Measurements from ENCODE around the gene GPER1. TPM values are rescaled to one million over a fixed set of nuclear protein-coding genes. Genes with fewer than 3 reads are reported as not detected.
A peak's percentile ranks its signal among the peaks of the same experiment; 100 is the strongest.

Gene GPER1
- total and polyA plus RNA-seq, 12 donors, result 1.9 to 44.1 (median 20.1) TPM

DNA sequence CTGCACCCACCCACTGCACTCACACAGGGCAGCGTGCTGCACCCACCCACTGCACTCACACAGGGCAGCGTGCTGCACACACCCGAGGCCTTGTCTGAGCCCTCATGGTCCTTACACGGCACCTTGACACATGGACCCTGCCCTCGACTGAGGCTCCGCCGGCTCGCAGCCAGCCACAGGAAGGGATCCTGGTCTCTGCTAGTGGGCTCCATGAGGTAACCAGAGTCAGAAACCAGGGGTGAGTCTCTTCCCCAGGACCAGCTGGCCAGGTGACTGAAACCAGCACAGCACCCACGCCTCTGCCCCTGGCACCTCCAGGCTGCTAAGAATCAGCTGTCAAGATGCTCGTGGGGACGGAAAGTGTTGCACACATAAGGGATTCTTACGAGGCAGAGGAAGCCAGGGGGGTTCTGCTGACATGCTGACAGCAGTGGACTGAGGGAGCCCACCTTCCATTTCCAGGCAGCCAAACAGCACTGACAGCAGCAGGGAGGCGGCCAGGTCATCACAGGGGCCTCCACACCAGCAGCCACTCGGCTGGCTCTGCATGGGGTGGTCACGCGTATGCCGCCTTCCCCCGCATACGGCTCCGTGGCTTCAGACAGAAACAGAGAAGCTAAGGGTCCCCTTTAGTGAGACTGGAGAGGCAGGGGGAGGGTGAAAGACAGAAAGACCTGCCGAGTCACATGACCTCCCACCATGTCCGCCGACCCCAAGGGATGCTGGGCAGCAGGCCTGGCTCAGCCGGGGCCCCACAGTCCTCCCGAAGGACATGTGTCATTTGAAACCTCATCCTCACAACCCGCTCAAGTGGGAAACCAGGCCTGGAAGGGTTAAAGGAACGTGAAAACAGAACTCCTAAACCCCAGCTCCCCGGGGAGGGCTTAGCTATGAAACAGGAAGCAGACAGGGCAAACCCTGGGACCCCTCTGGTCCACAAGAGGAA lies 34.2 kb downstream of the GPER1 start:
- no peak overlapping the region for H3K4me3 ChIP-seq
- peak in 1 of 7 donors; percentile 10 for DNase-seq
- WGBS, 4 donors, result 82 to 88% (median 83%) methylated on average over 9 to 28 of the region's 28 CpGs
- H3K36me3 ChIP-seq (replicated peaks in 1 of 2), result no peaks in the 10 kb centered on the region
- no peak overlapping the region for H3K27ac ChIP-seq
- no peaks in the 10 kb centered on the region for H3K27me3 ChIP-seq
- no peaks in the 10 kb centered on the region for H3K9me3 ChIP-seq (replicated peaks in 1 of 3)
- no peak for TF ChIP-seq POLR2A (IDR thresholded peaks at IDR 0.05)
- intact Hi-C loops (cut with DNase I), result loop anchor here in 1 of 2 donors (5.0 kb wide), 1 partner anchor 40 kb away; no protein-coding TSS in a partner anchor
- H3K4me1 ChIP-seq (replicated peaks in 1 of 2), result peaks cover 0 to 14% of the 10 kb centered on the region in 2 donors

DNA sequence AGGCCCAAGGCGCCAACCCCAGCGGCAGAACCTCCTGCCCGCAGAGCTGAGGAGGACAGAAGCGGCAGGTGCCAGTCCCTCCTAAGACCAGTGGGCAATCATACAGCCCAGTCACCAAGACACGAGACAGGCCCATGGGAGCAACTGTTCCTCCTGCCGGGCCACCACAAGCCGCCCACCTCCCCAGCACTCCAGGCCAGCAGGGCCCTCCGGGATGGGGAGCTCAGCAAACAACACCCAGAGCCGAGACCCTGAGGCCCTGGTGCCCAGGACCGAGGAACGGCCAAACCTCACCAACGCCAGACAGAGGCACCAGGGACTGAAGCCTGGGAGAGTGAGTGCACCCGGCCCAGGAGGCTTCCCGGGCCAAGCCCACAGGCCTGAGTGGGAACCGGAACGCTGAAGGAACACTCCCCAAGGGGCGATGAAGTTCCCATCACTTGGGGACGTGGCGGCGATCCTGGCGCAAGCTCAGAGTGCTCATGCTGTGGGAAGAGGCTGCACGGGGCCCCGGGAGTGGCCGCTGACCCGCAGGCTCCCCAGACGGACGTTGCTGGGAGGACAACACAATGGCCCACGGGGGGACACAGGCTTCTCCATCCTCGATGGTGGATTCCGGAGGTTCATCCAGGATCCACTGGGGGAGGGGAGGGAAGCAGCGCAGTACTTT lies 35.1 kb downstream of the GPER1 start:
- H3K4me3 ChIP-seq, result no peak overlapping the region
- TF ChIP-seq, protein P1, sequence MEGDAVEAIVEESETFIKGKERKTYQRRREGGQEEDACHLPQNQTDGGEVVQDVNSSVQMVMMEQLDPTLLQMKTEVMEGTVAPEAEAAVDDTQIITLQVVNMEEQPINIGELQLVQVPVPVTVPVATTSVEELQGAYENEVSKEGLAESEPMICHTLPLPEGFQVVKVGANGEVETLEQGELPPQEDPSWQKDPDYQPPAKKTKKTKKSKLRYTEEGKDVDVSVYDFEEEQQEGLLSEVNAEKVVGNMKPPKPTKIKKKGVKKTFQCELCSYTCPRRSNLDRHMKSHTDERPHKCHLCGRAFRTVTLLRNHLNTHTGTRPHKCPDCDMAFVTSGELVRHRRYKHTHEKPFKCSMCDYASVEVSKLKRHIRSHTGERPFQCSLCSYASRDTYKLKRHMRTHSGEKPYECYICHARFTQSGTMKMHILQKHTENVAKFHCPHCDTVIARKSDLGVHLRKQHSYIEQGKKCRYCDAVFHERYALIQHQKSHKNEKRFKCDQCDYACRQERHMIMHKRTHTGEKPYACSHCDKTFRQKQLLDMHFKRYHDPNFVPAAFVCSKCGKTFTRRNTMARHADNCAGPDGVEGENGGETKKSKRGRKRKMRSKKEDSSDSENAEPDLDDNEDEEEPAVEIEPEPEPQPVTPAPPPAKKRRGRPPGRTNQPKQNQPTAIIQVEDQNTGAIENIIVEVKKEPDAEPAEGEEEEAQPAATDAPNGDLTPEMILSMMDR (IDR thresholded peaks at IDR 0.05), result no peak
- TF ChIP-seq POLR2A (IDR thresholded peaks at IDR 0.05), result no peak
- H3K27me3 ChIP-seq, result no peaks in the 10 kb centered on the region
- H3K36me3 ChIP-seq (replicated peaks in 1 of 2), result no peaks in the 10 kb centered on the region
- DNase-seq, result peak in 1 of 7 donors; percentile 13
- peaks cover 0 to 14% of the 10 kb centered on the region in 2 donors for H3K4me1 ChIP-seq (replicated peaks in 1 of 2)
- WGBS, 4 donors, result 78 to 98% (median 81%) methylated on average over 9 to 31 of the region's 31 CpGs
- peak overlapping the region in 2 of 5 donors; percentile 71 to 86 for H3K27ac ChIP-seq
- H3K9me3 ChIP-seq (replicated peaks in 1 of 3), result no peaks in the 10 kb centered on the region
- intact Hi-C loops (cut with DNase I), result loop anchor here in 1 of 2 donors (5.0 kb wide), 1 partner anchor 41 kb away; no protein-coding TSS in a partner anchor

DNA sequence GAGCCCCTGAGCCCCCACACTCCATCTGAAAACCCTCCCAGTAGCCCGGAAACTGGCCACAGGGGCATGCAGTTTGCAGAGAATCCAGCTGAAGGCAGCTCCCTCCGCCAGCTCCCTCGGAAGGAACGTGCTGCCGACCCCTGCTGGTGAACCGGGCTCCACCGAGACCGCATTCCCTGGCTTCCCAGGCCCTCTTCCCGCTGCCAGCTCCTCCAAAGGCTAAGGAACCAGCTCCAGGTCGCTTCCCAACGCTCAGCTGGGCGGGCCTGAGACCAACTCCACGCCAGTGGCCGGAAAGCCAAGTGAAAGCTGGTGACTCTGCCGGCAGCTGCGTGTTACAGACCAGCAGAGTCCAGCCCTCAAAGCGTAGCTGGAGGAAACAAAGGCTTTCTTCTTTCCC lies 35.8 kb downstream of the GPER1 start:
- no peaks in the 10 kb centered on the region for H3K36me3 ChIP-seq (replicated peaks in 1 of 2)
- peak; percentile 62 to 90 (median 79) for DNase-seq
- 5 to 33% (median 25%) methylated on average over 9 to 17 of the region's 17 CpGs for WGBS, 4 donors
- peak in 1 of 2 donors; percentile 44 for TF ChIP-seq POLR2A (IDR thresholded peaks at IDR 0.05)
- TF ChIP-seq, protein P1 (IDR thresholded peaks at IDR 0.05), result peak; percentile 18 to 61 (median 50)
- intact Hi-C loops (cut with DNase I), result loop anchor here in 1 of 2 donors (5.0 kb wide), 1 partner anchor 41 kb away; no protein-coding TSS in a partner anchor
- peak overlapping the region in 4 of 5 donors; percentile 0 to 86 (median 46) for H3K27ac ChIP-seq
- H3K4me1 ChIP-seq (replicated peaks in 1 of 2), result peaks cover 0 to 14% of the 10 kb centered on the region in 2 donors
- H3K9me3 ChIP-seq (replicated peaks in 1 of 3), result no peaks in the 10 kb centered on the region
- no peaks in the 10 kb centered on the region for H3K27me3 ChIP-seq
- peak overlapping the region in 1 of 4 donors; percentile 22 for H3K4me3 ChIP-seq

DNA sequence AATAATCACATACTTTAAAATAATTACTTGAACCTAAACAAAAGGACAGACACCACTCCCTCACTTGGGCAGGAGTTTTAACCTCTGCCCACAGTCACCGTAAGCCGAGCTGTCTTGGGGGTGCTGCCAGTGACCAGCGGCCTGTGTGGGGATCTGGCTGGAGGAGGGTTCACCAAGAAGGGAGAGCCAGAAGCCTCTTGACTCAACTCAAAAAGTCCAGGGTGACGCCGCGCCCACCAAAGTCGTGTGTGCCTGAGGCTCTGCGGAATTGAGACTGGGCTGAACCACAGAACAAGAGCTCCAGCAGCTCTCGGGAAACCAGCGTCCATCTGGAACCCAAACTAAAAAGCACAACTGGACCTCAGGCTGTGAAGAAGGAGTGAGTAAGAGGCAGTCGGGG lies 36.3 kb downstream of the GPER1 start:
- Histone ChIP-seq H3K27ac (peak overlapping the region in 4 of 5 donors; percentile 0 to 86 (median 46)), H3K36me3 (replicated peaks in 1 of 2) (no peaks in the 10 kb centered on the region), H3K4me1 (replicated peaks in 1 of 2) (peaks cover 0 to 14% of the 10 kb centered on the region in 2 donors), H3K4me3 (peak overlapping the region in 1 of 4 donors; percentile 22), H3K9me3 (replicated peaks in 1 of 3) (no peaks in the 10 kb centered on the region), H3K27me3 (no peaks in the 10 kb centered on the region)
- WGBS, 4 donors, result 46 to 69% (median 66%) methylated on average over 7 to 11 of the region's 11 CpGs
- intact Hi-C loops (cut with DNase I), result loop anchor here in 1 of 2 donors (5.0 kb wide), 1 partner anchor 42 kb away; no protein-coding TSS in a partner anchor
- TF ChIP-seq POLR2A (IDR thresholded peaks at IDR 0.05), result no peak
- TF ChIP-seq, protein P1 (IDR thresholded peaks at IDR 0.05), result no peak
- DNase-seq, result peak in 1 of 7 donors; percentile 13

Data from adrenal gland (tissue), 12 donors.